ENCODE results near the gene SLC25A19. TPM values are rescaled to one million over a fixed set of nuclear protein-coding genes. Genes with fewer than 3 reads are reported as not detected.

The SLC25A19 gene
- total RNA-seq, 1 donor from 2014 or later: 1.0 TPM

Other genes with a start within 250 kb of the SLC25A19 start
- gene ATP5PD, start 242.5 kb downstream of the SLC25A19 start, total RNA-seq: 247 TPM
- 9.4 TPM for gene KCTD2, start 242.2 kb downstream of the SLC25A19 start, total RNA-seq
- 4.2 TPM for gene SLC16A5, start 201.5 kb downstream of the SLC25A19 start, total RNA-seq
- 1.0 TPM for gene ARMC7, start 179.5 kb downstream of the SLC25A19 start, total RNA-seq
- 32.9 TPM for gene NT5C, start 157.7 kb downstream of the SLC25A19 start, total RNA-seq
- gene JPT1, start 134.9 kb downstream of the SLC25A19 start, total RNA-seq: 109 TPM
- gene SUMO2, start 106.5 kb downstream of the SLC25A19 start, total RNA-seq: 62.1 TPM
- 22.4 TPM for gene NUP85, start 83.8 kb downstream of the SLC25A19 start, total RNA-seq
- 4.7 TPM for gene GGA3, start 27.8 kb downstream of the SLC25A19 start, total RNA-seq
- gene MRPS7, start 27.6 kb downstream of the SLC25A19 start, total RNA-seq: 71.5 TPM
- gene MIF4GD, start 18.2 kb downstream of the SLC25A19 start, total RNA-seq: 7.8 TPM
- 74.6 TPM for gene GRB2, start 116.2 kb upstream of the SLC25A19 start, total RNA-seq
- gene TMEM94, start 167.2 kb upstream of the SLC25A19 start, total RNA-seq: 18.3 TPM
- 8.9 TPM for gene CASKIN2, start 226.1 kb upstream of the SLC25A19 start, total RNA-seq
- 15.7 TPM for gene TSEN54, start 227.1 kb upstream of the SLC25A19 start, total RNA-seq
- gene LLGL2, start 236.3 kb upstream of the SLC25A19 start, total RNA-seq: 4.7 TPM